Measurements from ENCODE around the gene HPS4. TPM values are rescaled to one million over a fixed set of nuclear protein-coding genes. Genes with fewer than 3 reads are reported as not detected.
A peak's percentile ranks its signal among the peaks of the same experiment; 100 is the strongest.

The HPS4 gene
- total RNA-seq, 2 experiments from 2014 or later = 77.4 to 89.6 TPM

DNA sequence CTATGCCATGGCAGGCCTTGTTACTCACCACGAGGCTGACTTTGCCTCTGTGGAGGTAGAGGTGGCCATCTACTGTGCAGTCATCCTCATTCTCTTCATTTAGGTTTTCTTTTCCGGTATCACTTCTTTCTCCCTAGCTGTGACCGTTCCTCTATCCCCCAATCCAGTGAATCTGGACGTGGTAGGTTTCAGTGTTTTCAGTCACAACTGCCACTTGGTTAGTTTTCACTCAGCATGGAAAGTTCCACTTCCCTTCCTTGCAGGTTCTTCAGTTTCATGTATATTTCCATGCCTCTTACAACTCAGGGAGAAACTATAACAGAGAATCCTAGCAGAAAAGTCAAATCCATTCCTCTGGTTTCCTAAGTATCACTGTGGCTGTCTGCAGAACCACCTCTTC lies 1.9 kb downstream of the HPS4 start:
- BruUV-seq (replicated peaks) = no TSS peak
- Histone ChIP-seq H3K4me2 (ENCODE audit: low read length) (peak overlapping the region; percentile 85), H3K9me3 (ENCODE audit: low read length) (no peaks in the 10 kb centered on the region), H3K36me3 (ENCODE audit: insufficient read depth, low read length) (peaks cover 36% of the 10 kb centered on the region), H2AFZ (ENCODE audit: low read length) (peak overlapping the region; percentile 1; the same call in 1 of the 2 replicates), H4K20me1 (ENCODE audit: insufficient read depth, low read length) (peaks cover 7% of the 10 kb centered on the region; the same call in 1 of the 2 replicates), H3K4me3 (ENCODE audit: low read depth, low read length, poor library complexity, severe bottlenecking) (peak overlapping the region; percentile 86), H3K79me2 (ENCODE audit: insufficient read depth, low read depth, low read length) (peaks cover 94% of the 10 kb centered on the region), H3K9me2 (ENCODE audit: insufficient read depth, low read length) (no peaks in the 10 kb centered on the region), H3K27ac (ENCODE audit: low read depth, low read length, poor library complexity, severe bottlenecking) (peak overlapping the region; percentile 95), H3K4me1 (ENCODE audit: insufficient read depth, low read length, poor library complexity, severe bottlenecking) (peaks cover 83% of the 10 kb centered on the region)
- ChIA-PET CTCF (ENCODE audit: unreplicated experiment) (interaction anchor here (0.5 to 0.7 kb wide), 3 partner anchors 50 to 161 kb away, joined by 3 read pairs; no protein-coding TSS in a partner anchor), POLR2A (interaction anchor here (0.6 to 6.0 kb wide), 13 partner anchors 10 to 191 kb away, joined by 3 to 34 read pairs (median 3); partner anchors contain the start of gene TFIP11)
- TF ChIP-seq EZH2phosphoT487 (IDR thresholded peaks at IDR 0.05; ENCODE audit: borderline replicate concordance, low read depth, low read length) = no peak
- TF ChIP-seq, protein P1, sequence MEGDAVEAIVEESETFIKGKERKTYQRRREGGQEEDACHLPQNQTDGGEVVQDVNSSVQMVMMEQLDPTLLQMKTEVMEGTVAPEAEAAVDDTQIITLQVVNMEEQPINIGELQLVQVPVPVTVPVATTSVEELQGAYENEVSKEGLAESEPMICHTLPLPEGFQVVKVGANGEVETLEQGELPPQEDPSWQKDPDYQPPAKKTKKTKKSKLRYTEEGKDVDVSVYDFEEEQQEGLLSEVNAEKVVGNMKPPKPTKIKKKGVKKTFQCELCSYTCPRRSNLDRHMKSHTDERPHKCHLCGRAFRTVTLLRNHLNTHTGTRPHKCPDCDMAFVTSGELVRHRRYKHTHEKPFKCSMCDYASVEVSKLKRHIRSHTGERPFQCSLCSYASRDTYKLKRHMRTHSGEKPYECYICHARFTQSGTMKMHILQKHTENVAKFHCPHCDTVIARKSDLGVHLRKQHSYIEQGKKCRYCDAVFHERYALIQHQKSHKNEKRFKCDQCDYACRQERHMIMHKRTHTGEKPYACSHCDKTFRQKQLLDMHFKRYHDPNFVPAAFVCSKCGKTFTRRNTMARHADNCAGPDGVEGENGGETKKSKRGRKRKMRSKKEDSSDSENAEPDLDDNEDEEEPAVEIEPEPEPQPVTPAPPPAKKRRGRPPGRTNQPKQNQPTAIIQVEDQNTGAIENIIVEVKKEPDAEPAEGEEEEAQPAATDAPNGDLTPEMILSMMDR (conservative IDR thresholded peaks at IDR 0.05; ENCODE audit: low read length) = 0 out of 2 replicates have a peak, but pooled peaks have one; percentile 30
- intact Hi-C loops (cut with micrococcal nuclease; ENCODE audit: unreplicated experiment) = loop anchor here (2.0 kb wide), 1 partner anchor 191 kb away; no protein-coding TSS in a partner anchor
- peak; percentile 48 for DNase-seq (ENCODE audit: low spot score)

DNA sequence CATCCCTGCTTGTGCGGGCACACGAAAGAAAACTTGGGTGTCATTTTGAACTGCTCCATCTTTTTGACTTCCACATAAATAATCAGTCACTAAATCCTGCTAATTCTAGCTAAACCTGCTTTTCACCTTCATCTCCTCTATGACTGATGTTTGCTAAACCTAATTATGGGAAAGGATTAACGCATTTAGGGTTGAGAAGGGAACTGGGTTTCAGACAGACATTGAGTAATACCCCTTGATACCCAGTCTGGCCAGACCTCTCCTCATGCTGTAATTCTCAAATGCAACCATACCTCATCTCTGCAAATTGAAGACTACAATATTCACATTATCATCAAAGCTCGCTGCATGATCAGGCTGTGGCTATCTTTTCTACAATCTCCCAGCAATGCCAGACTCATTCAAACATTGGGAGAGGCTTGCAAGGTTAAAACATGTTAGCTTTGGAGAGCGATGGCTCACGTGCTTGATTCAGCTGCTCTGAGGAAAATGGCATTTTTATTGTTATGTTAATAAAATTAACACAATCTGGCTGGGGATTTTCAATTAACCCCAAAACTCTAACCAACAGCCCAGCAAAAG lies 2.4 kb downstream of the HPS4 start:
- intact Hi-C loops (cut with micrococcal nuclease; ENCODE audit: unreplicated experiment) = loop anchor here (2.0 kb wide), 1 partner anchor 192 kb away; no protein-coding TSS in a partner anchor
- Histone ChIP-seq H3K9me2 (ENCODE audit: insufficient read depth, low read length) (no peaks in the 10 kb centered on the region), H3K36me3 (ENCODE audit: insufficient read depth, low read length) (peaks cover 36% of the 10 kb centered on the region), H2AFZ (ENCODE audit: low read length) (peak overlapping the region; percentile 1; the same call in 1 of the 2 replicates), H3K9me3 (ENCODE audit: low read length) (no peaks in the 10 kb centered on the region), H3K4me1 (ENCODE audit: insufficient read depth, low read length, poor library complexity, severe bottlenecking) (peaks cover 84% of the 10 kb centered on the region), H3K79me2 (ENCODE audit: insufficient read depth, low read depth, low read length) (peaks cover 94% of the 10 kb centered on the region), H3K27ac (ENCODE audit: low read depth, low read length, poor library complexity, severe bottlenecking) (peak overlapping the region; percentile 95), H4K20me1 (ENCODE audit: insufficient read depth, low read length) (peaks cover 7% of the 10 kb centered on the region; the same call in 1 of the 2 replicates), H3K4me2 (ENCODE audit: low read length) (peak overlapping the region; percentile 85), H3K4me3 (ENCODE audit: low read depth, low read length, poor library complexity, severe bottlenecking) (peak overlapping the region; percentile 86)
- ChIA-PET POLR2A (interaction anchor here (0.6 to 6.0 kb wide), 11 partner anchors 10 to 192 kb away, joined by 3 to 34 read pairs (median 4); partner anchors contain the start of gene TFIP11), CTCF (ENCODE audit: unreplicated experiment) (interaction anchor here (0.5 to 0.6 kb wide), 2 partner anchors 50 to 160 kb away, joined by 3 read pairs; no protein-coding TSS in a partner anchor)
- no TSS peak for BruUV-seq (replicated peaks)
- no peak for DNase-seq (ENCODE audit: low spot score)
- no peak for TF ChIP-seq EZH2phosphoT487 (IDR thresholded peaks at IDR 0.05; ENCODE audit: borderline replicate concordance, low read depth, low read length)
- TF ChIP-seq, protein P1 (conservative IDR thresholded peaks at IDR 0.05; ENCODE audit: low read length) = no peak; the same call in 1 of the 2 replicates
